NCI-H187 (cell line): ENCODE data around the gene LRTM1.

Experiments used
- DNase-seq, 2 experiments: peaks; one replicate each; lab custom pipeline; 2025; lab: John Stamatoyannopoulos, UW

Gene LRTM1

GRCh38 chr3:54891540-54891897, 36.3 kb downstream of the LRTM1 start:
- DNase-seq = no peak

GRCh38 chr3:54889731-54890130, 38.1 kb downstream of the LRTM1 start:
- no peak for DNase-seq

- no peak for DNase-seq
Observed at GRCh38 chr3:54888873-54889272, 39.0 kb downstream of the LRTM1 start.

- DNase-seq = no peak
Observed at GRCh38 chr3:54888162-54888561, 39.7 kb downstream of the LRTM1 start.

- DNase-seq = no peak
Observed at GRCh38 chr3:54882129-54882833, 45.6 kb downstream of the LRTM1 start.

GRCh38 chr3:54878145-54878544, 49.7 kb downstream of the LRTM1 start:
- DNase-seq = no peak

GRCh38 chr3:54877730-54878129, 50.1 kb downstream of the LRTM1 start:
- DNase-seq = no peak

GRCh38 chr3:54876694-54877093, 51.2 kb downstream of the LRTM1 start:
- DNase-seq = no peak

GRCh38 chr3:54875596-54876268, 52.1 kb downstream of the LRTM1 start:
- no peak for DNase-seq

GRCh38 chr3:54874816-54875556, 52.9 kb downstream of the LRTM1 start:
- no peak for DNase-seq

- no peak for DNase-seq
Observed at GRCh38 chr3:54873059-54874010, 54.5 kb downstream of the LRTM1 start.

GRCh38 chr3:54871867-54872266, 56.0 kb downstream of the LRTM1 start:
- DNase-seq = no peak

GRCh38 chr3:54870423-54870822, 57.4 kb downstream of the LRTM1 start:
- DNase-seq = no peak
